OCI-LY7 (cell line): Measurements from ENCODE around the gene PITPNC1.

Experiments
- EZH2phosphoT487 ChIP-seq: fragments of 200-600 bp; sonication (generic); IDR thresholded peaks from 2 replicates; pipeline ENCODE4 v1.6.1; 2018; ENCODE audit warnings: low read depth, borderline replicate concordance, mild to moderate bottlenecking, mixed run types, antibody characterized with exemption, low read length, moderate library complexity, mixed read lengths
- TF ChIP-seq, protein P1 (sequence below): fragments of 200-600 bp; sonication (generic); conservative IDR thresholded peaks from 2 replicates; pipeline ENCODE4 v1.5.1; 2014; ENCODE audit warnings: mild to moderate bottlenecking, antibody characterized with exemption, low read length, moderate library complexity, mixed read lengths

DNA sequence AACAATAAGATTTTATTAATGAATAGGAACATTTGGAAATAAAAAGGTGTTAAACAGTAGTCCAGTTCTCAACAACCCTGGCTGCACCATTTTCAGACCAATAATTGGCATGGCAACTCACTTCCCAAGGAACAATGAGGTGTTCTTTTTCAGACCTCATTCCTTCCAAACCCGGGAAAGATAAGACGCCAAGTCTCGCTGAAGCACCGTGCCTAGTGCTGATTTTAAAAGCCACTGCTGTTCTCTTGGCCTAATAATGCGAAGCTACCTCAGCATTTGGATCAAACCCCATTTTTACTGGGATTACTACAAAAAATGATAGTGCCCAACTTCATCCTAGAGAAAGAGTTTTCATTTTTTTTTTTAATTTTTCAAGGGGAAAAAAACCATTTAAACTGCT, 265.4 kb downstream of the PITPNC1 start:
- TF ChIP-seq, protein P1, sequence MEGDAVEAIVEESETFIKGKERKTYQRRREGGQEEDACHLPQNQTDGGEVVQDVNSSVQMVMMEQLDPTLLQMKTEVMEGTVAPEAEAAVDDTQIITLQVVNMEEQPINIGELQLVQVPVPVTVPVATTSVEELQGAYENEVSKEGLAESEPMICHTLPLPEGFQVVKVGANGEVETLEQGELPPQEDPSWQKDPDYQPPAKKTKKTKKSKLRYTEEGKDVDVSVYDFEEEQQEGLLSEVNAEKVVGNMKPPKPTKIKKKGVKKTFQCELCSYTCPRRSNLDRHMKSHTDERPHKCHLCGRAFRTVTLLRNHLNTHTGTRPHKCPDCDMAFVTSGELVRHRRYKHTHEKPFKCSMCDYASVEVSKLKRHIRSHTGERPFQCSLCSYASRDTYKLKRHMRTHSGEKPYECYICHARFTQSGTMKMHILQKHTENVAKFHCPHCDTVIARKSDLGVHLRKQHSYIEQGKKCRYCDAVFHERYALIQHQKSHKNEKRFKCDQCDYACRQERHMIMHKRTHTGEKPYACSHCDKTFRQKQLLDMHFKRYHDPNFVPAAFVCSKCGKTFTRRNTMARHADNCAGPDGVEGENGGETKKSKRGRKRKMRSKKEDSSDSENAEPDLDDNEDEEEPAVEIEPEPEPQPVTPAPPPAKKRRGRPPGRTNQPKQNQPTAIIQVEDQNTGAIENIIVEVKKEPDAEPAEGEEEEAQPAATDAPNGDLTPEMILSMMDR: no peak
- TF ChIP-seq EZH2phosphoT487: no peak
